Osteoblast (primary cell): ENCODE results near the gene TCHHL1. TPM values are rescaled to one million over a fixed set of nuclear protein-coding genes. Genes with fewer than 3 reads are reported as not detected.

Experiments used
- DNase-seq: peaks from one replicate; pipeline ENCODE4 v3.0.0; 2011; ENCODE audit warnings: low spot score, mixed read lengths; ENCODE audit not compliant: insufficient read length; ENCODE audit errors: missing footprints
- H2AFZ ChIP-seq: 2 replicates; pipeline ENCODE4 v1.6.0; 2011; ENCODE audit warnings: mild to moderate bottlenecking, low read length
- H3K27ac ChIP-seq: 2 replicates; pipeline ENCODE4 v1.5.1; 2011; ENCODE audit warnings: mild to moderate bottlenecking, low read depth, low read length, moderate library complexity
- H3K27me3 ChIP-seq: 2 replicates; pipeline ENCODE4 v1.6.0; 2012; ENCODE audit warnings: mild to moderate bottlenecking, control low read depth, inconsistent platforms, low read length, moderate library complexity; ENCODE audit not compliant: insufficient read depth
- H3K36me3 ChIP-seq: 2 replicates; pipeline ENCODE4 v1.5.1; 2011; ENCODE audit warnings: mild to moderate bottlenecking, low read length, control low read depth, moderate library complexity; ENCODE audit not compliant: insufficient read depth
- H3K4me1 ChIP-seq: 2 replicates; pipeline ENCODE4 v1.5.1; 2011; ENCODE audit warnings: mild to moderate bottlenecking, low read length, control low read depth, moderate library complexity; ENCODE audit not compliant: insufficient read depth
- H3K4me2 ChIP-seq: 2 replicates; pipeline ENCODE4 v1.6.0; 2011; ENCODE audit warnings: mild to moderate bottlenecking, low read length; ENCODE audit not compliant: insufficient read depth
- H3K4me3 ChIP-seq: fragments of 200-600 bp; sonication (generic); 3 replicates; pipeline ENCODE4 v1.5.1; 2012; ENCODE audit warnings: mild to moderate bottlenecking, low read length, inconsistent platforms; ENCODE audit not compliant: insufficient read depth
- H3K79me2 ChIP-seq: 2 replicates; pipeline ENCODE4 v1.6.0; 2012; ENCODE audit warnings: mild to moderate bottlenecking, low read length, control low read depth, inconsistent platforms; ENCODE audit not compliant: insufficient read depth
- H3K9me3 ChIP-seq: 2 replicates; pipeline ENCODE4 v1.5.1; 2011; ENCODE audit warnings: low read depth, low read length, control low read depth
- H4K20me1 ChIP-seq: 2 replicates; pipeline ENCODE4 v1.6.0; 2012; ENCODE audit warnings: mild to moderate bottlenecking, low read length, control low read depth; ENCODE audit not compliant: insufficient read depth
- CTCF ChIP-seq: IDR thresholded peaks from 2 replicates; pipeline ENCODE4 v1.5.1; 2011; ENCODE audit warnings: mild to moderate bottlenecking, low read depth, low read length, moderate library complexity; ENCODE audit errors: extremely low read depth
- total RNA-seq: library from RNA; depleted of rRNA; stranded (reverse); fragments of >200 nt; gene quantifications from 2 replicates; pipeline ENCODE4 v1.2.3, GENCODE V29; 2012

TCHHL1 gene
- total RNA-seq, 1 donor: not detected

GRCh38 chr1:152048416-152049009, 40.4 kb downstream of the TCHHL1 start:
- DNase-seq: no peak
- Histone ChIP-seq H3K9me3 (no peaks in the 10 kb centered on the region), H3K27ac (peak overlapping the region; percentile 98), H3K27me3 (peaks cover 9% of the 10 kb centered on the region), H3K36me3 (no peaks in the 10 kb centered on the region), H2AFZ (peak overlapping the region; percentile 59), H3K4me2 (peak overlapping the region; percentile 90), H4K20me1 (no peaks in the 10 kb centered on the region), H3K4me3 (peak overlapping the region; percentile 59), H3K4me1 (peaks cover 51% of the 10 kb centered on the region), H3K79me2 (no peaks in the 10 kb centered on the region)
- no peak for TF ChIP-seq CTCF

DNA sequence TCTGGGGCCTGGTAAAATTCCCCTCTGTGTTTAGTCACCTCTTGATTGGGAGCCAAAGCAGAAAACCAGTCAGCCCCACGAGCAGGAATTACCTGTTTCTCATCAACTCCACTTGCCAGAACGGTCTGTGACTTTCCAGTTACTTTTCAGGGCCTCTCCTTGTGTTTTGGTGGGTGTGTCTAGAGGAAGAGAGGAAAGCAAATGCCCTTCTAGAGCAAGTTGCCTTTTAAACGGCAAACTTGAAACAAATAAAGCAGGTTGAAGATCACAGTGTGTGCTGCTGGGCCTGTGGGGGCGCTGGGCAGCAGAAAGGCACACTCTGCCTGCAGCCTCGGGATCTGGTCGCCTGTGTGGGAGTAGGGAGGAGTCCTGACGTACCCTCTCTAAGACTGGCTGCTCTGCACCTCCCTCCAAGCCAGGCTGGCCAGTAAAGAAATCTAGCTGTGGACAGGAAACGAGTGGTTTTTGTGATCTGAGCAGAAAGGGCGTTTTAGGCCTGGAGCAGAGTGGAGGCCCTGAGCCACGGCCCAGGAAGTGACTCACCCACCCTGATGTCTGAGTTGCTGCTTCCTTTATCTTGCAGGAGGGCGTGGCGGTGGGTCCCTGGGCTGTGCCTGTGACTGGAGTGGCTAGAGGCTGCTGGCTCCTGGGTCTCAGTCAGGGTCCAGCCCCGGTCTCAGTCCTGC, 41.0 kb downstream of the TCHHL1 start:
- Histone ChIP-seq H3K27ac (peak overlapping the region; percentile 98), H3K27me3 (peaks cover 2% of the 10 kb centered on the region), H3K4me1 (peaks cover 51% of the 10 kb centered on the region), H3K4me2 (peak overlapping the region; percentile 90), H3K4me3 (peak overlapping the region; percentile 62), H3K9me3 (no peaks in the 10 kb centered on the region), H3K79me2 (no peaks in the 10 kb centered on the region), H3K36me3 (no peaks in the 10 kb centered on the region), H4K20me1 (no peaks in the 10 kb centered on the region), H2AFZ (peak overlapping the region; percentile 88)
- DNase-seq: peak; percentile 85
- TF ChIP-seq CTCF: peak; percentile 67

DNA sequence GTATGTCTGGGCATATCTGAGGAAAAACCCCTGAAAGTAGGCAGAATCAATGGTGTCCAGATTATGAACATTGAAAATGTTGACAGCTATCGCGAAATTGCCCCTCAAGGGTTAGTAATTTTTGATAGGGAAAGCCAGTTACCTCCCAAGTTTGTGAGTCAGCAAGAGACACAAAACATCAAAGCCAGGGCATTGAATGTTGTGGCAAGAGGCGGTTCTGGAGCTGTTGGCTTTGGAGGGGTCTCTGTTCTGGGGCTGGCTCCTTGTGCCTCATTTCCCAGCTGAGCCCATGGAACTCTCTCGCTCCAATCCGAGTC, 41.5 kb downstream of the TCHHL1 start:
- H4K20me1 ChIP-seq: no peaks in the 10 kb centered on the region
- peak overlapping the region; percentile 98 for H3K27ac ChIP-seq
- H3K4me3 ChIP-seq: peak overlapping the region; percentile 62
- H3K9me3 ChIP-seq: no peaks in the 10 kb centered on the region
- peak overlapping the region; percentile 88 for H2AFZ ChIP-seq
- peaks cover 2% of the 10 kb centered on the region for H3K27me3 ChIP-seq
- peaks cover 51% of the 10 kb centered on the region for H3K4me1 ChIP-seq
- H3K4me2 ChIP-seq: peak overlapping the region; percentile 90
- no peak for TF ChIP-seq CTCF
- no peaks in the 10 kb centered on the region for H3K36me3 ChIP-seq
- no peak for DNase-seq
- no peaks in the 10 kb centered on the region for H3K79me2 ChIP-seq

DNA sequence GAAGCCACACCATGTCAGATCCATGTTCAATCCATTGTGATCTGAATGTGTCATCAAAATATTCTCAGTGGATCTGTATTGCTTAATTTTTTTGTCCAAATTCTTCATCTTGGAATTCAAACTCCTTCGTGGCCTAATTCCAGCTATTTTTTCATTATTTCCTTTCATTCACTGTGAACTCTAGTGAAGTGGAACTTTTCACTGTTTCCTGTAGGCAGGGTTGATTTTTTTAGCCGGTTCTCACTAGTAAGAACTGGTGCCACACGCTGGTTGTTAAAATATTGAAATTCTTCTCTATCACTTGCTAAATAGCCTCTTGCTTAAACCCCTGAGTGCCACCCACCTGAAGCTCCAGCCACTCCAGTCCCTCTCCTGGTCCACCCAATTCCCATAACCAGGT, 44.5 kb downstream of the TCHHL1 start:
- Histone ChIP-seq H3K36me3 (no peaks in the 10 kb centered on the region), H2AFZ (no peak overlapping the region), H3K4me1 (peaks cover 26% of the 10 kb centered on the region), H3K27ac (no peak overlapping the region), H3K27me3 (peaks cover 30% of the 10 kb centered on the region), H3K4me3 (no peak overlapping the region), H4K20me1 (no peaks in the 10 kb centered on the region), H3K4me2 (no peak overlapping the region), H3K9me3 (no peaks in the 10 kb centered on the region), H3K79me2 (no peaks in the 10 kb centered on the region)
- TF ChIP-seq CTCF: no peak
- DNase-seq: no peak
